EL (cell line): ENCODE data around the gene TEX29.

Experiments used
- DNase-seq: peaks from one replicate; pipeline ENCODE4 v3.0.0-alpha.2; 2016

TEX29 gene

GRCh38 chr13:111323549-111323948 is 3.1 kb downstream of the TEX29 start:
- no peak for DNase-seq

- no peak for DNase-seq
Measured at GRCh38 chr13:111323950-111324651, 3.7 kb downstream of the TEX29 start.

- no peak for DNase-seq
Measured at GRCh38 chr13:111324736-111325135, 4.3 kb downstream of the TEX29 start.

GRCh38 chr13:111325146-111325890 is 4.9 kb downstream of the TEX29 start:
- no peak for DNase-seq

GRCh38 chr13:111325941-111326620 is 5.6 kb downstream of the TEX29 start:
- DNase-seq: no peak

GRCh38 chr13:111326621-111326965 is 6.2 kb downstream of the TEX29 start:
- DNase-seq: no peak

GRCh38 chr13:111326981-111327642 is 6.7 kb downstream of the TEX29 start:
- no peak for DNase-seq

GRCh38 chr13:111327730-111328573 is 7.5 kb downstream of the TEX29 start:
- DNase-seq: no peak

- no peak for DNase-seq
Measured at GRCh38 chr13:111328574-111329410, 8.3 kb downstream of the TEX29 start.

GRCh38 chr13:111329641-111330040 is 9.2 kb downstream of the TEX29 start:
- DNase-seq: no peak

- no peak for DNase-seq
Measured at GRCh38 chr13:111330066-111330610, 9.7 kb downstream of the TEX29 start.

- DNase-seq: no peak
Measured at GRCh38 chr13:111335298-111335697, 14.9 kb downstream of the TEX29 start.

GRCh38 chr13:111336666-111337065 is 16.2 kb downstream of the TEX29 start:
- DNase-seq: peak; percentile 45

- DNase-seq: peak; percentile 93
Measured at GRCh38 chr13:111337206-111337605, 16.8 kb downstream of the TEX29 start.

GRCh38 chr13:111337741-111338140 is 17.3 kb downstream of the TEX29 start:
- no peak for DNase-seq

GRCh38 chr13:111338841-111339240 is 18.4 kb downstream of the TEX29 start:
- no peak for DNase-seq

GRCh38 chr13:111339366-111340143 is 19.1 kb downstream of the TEX29 start:
- no peak for DNase-seq

GRCh38 chr13:111341886-111342285 is 21.4 kb downstream of the TEX29 start:
- DNase-seq: no peak

- no peak for DNase-seq
Measured at GRCh38 chr13:111342721-111343120, 22.3 kb downstream of the TEX29 start.

- no peak for DNase-seq
Measured at GRCh38 chr13:111343186-111343805, 22.9 kb downstream of the TEX29 start.
